ENCODE measurements around the gene B4GALT4.
"Not testable (repeated sequence)": the region's sequence is repeated elsewhere in the genome, so short reads cannot be mapped to it uniquely, and the experiment has no call there.

B4GALT4 gene

GRCh38 chr3:119195151-119195476 lies 45.6 kb downstream of the B4GALT4 start:
- no peak for DNase-seq (ENCODE audit: low read depth)

- DNase-seq (ENCODE audit: low read depth) = no peak
These were observed 46.2 kb downstream of the B4GALT4 start for GRCh38 chr3:119194237-119195150.

GRCh38 chr3:119191800-119192199 lies 48.9 kb downstream of the B4GALT4 start:
- no peak for DNase-seq (ENCODE audit: low read depth)

- DNase-seq (ENCODE audit: low read depth) = no peak
These were observed 53.4 kb downstream of the B4GALT4 start for GRCh38 chr3:119187266-119187665.

GRCh38 chr3:119184796-119185570 lies 55.7 kb downstream of the B4GALT4 start:
- no peak for DNase-seq (ENCODE audit: low read depth)

GRCh38 chr3:119184111-119184510 lies 56.6 kb downstream of the B4GALT4 start:
- DNase-seq (ENCODE audit: low read depth) = no peak

GRCh38 chr3:119181765-119182164 lies 58.9 kb downstream of the B4GALT4 start:
- no peak for DNase-seq (ENCODE audit: low read depth)

- no peak for DNase-seq (ENCODE audit: low read depth)
These were observed 63.4 kb downstream of the B4GALT4 start for GRCh38 chr3:119177321-119177720.

- no peak for DNase-seq (ENCODE audit: low read depth)
These were observed 63.9 kb downstream of the B4GALT4 start for GRCh38 chr3:119176778-119177177.

GRCh38 chr3:119175872-119176756 lies 64.6 kb downstream of the B4GALT4 start:
- DNase-seq (ENCODE audit: low read depth) = no peak

- no peak for DNase-seq (ENCODE audit: low read depth)
These were observed 67.4 kb downstream of the B4GALT4 start, which contains the start of gene UPK1B for GRCh38 chr3:119173325-119173724. Gene UPK1B (plus strand): TSS chr3:119173598. CDS start chr3:119186742, 13,144 bp downstream.

GRCh38 chr3:119170821-119171220 lies 69.9 kb downstream of the B4GALT4 start:
- DNase-seq (ENCODE audit: low read depth) = no peak

GRCh38 chr3:119164745-119165144 lies 75.9 kb downstream of the B4GALT4 start:
- not testable (repeated sequence) for DNase-seq (ENCODE audit: low read depth)
